Activated T-helper 1 cell treated with Interleukin-2 at 50 U/mL for 16 hours (primary cell): ENCODE measurements around the gene SKIL.

Experiments
- DNase-seq: peaks from one replicate; pipeline ENCODE4 v3.0.0-alpha.2; 2020; ENCODE audit warnings: low read depth

Gene SKIL

GRCh38 chr3:170405101-170405500, 47.6 kb downstream of the SKIL start:
- no peak for DNase-seq

GRCh38 chr3:170410428-170411029, 53.0 kb downstream of the SKIL start:
- DNase-seq = no peak

DNA sequence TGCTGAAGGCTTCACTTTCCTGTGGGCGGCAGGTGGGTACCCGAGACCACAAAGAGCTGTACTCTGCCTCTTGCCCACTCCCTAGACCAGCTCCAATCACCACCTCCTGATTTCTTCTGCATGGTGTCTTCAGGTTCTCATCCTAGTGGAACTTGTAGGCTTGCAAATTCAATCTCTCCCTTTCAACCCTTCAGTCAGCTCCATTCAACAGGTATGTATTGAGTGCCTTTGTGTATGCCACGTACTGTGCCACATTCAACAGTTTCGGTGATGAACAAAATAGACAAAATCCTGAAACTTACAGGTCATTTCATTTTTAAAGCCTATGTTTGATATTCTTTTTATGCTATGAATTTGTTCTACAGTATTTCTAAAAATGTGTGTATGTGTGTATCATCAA, 55.8 kb downstream of the SKIL start:
- DNase-seq = no peak

GRCh38 chr3:170414202-170414663, 56.7 kb downstream of the SKIL start:
- no peak for DNase-seq

DNA sequence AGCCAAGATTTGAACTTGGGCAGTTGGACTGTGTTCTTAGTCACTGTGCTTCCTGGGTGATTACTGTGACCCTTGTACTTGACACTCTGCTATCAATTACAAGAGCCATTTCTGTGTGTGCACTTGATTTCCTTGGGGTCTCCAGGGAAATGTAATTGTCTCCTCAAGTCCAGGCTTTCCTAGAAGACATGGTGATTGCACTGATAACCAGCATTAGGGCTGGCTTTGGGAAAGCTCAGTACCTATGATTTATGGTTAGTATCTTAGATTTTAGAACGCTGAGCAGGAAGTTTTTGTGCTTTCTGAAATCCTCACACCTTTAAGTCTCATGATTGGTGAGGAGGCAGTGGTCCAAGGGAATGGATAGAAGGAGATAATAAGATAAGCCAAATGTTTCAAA, 59.6 kb downstream of the SKIL start:
- DNase-seq = no peak

DNA sequence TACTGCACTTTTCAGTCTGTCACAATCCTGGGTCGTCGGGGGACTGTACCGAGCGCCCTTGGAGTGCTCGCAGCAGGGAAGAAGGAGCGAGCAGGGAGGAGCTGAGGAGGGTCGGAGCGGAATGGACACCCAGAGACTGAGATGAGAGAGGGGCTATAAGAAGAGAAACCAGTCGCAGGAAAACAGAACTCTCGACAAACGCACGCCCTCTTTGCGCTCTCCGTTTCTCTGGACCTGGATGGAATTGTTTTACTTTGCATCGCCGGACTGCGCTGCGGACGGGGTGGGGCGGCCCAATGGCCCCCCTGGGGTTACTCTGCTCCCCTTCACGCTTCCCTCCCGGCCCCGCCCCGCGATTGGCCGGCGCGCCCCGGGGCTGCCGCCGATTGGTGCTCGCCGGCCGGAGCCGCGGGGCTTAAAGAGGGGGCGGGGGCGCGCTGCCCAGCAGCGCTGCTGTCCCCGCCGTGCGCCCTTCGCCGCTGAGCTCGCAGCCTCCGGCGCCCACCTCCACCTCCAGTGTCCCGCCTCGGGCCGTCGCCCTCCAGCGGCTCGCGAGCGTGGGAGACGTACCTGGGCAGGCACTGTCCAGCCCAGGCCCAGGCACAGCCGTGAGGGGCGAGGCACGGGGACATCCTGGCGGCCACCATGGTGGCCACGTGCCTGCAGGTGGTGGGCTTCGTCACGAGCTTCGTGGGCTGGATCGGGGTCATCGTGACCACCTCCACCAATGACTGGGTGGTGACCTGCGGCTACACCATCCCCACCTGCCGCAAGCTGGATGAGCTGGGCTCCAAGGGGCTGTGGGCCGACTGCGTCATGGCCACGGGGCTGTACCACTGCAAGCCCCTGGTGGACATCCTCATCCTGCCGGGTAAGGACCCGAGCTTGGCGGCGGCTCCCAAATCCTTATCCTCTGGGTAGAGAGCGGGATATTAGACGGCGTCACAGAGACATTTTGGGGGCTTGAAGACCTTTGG, 61.2 kb downstream of the SKIL start, which contains the start of gene CLDN11:
Gene CLDN11, plus strand, starts transcription at position 447 of the 977 bp plus-strand sequence. Its CDS starts 199 bp downstream, at position 646.
- no peak for DNase-seq

DNA sequence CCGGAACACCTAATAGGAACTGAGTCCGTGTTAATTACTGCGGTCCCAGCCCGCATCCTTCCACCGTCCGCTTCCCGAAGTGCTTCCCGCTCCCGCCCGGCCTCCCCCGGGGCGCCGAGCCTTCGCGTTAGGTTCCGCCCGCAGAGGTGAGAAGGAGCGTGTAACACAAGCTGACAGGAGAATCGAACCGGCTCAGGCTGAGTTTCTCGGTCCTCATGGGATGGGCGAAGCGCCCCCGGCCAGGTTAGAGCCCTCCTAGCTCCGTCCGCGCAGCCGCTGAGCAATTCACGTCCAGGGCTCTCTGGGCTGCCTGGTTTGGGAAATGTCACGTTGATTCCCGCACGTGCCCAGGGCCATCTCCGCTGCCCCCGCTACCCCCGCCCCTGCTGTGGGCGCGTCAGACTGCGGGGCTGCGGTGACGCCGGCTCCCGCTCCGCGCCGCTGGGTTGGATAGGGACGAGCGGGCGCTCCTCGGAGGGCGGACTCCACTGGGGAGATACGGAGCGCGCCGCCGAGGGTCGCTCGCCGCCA, 62.1 kb downstream of the SKIL start:
- no peak for DNase-seq

GRCh38 chr3:170420307-170420821, 62.8 kb downstream of the SKIL start:
- no peak for DNase-seq

DNA sequence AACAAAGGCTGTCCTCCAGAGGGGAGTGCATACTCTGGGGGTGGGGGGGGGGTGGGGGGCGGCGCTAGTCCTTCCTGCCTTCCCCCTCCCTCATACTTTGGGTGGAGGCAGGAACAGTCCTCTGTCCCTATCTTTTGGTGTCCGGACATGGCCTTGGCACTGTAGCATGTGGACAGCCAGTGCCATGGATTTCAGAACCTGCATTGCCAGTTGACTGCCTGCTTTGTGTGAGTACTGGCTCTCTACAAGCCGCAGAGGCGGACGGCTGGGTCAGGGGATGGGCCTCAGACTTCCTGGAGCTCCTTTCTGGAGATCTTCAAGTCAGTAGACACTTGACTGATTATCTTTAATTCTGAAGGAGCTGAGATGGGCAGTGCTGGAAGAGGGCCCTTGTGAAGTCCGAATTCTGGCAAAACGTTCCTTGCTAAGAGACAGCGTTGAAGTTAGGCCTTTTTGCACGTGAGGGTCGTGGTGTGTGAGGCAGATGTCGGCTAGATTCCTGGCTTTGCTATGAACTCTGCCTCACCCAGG, 63.7 kb downstream of the SKIL start:
- no peak for DNase-seq

DNA sequence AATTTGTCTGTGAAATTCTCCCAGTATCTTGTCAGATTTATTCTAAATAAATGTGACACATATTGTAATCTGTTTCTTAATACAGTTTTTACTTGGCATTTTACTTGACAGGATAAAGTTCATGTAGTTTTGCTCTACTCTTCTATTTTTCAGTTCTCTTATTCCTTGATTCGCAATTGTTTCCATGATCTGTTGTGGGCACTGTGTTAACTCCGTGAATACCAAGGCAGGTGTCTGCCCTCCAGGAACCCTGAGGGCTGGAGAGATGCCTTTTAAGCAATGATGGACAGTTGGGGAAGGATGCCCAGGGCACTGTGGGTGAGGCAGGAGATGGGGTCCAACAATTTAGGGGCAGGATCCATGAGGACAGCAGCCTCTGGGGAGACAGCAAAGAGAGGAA, 64.2 kb downstream of the SKIL start:
- no peak for DNase-seq

DNA sequence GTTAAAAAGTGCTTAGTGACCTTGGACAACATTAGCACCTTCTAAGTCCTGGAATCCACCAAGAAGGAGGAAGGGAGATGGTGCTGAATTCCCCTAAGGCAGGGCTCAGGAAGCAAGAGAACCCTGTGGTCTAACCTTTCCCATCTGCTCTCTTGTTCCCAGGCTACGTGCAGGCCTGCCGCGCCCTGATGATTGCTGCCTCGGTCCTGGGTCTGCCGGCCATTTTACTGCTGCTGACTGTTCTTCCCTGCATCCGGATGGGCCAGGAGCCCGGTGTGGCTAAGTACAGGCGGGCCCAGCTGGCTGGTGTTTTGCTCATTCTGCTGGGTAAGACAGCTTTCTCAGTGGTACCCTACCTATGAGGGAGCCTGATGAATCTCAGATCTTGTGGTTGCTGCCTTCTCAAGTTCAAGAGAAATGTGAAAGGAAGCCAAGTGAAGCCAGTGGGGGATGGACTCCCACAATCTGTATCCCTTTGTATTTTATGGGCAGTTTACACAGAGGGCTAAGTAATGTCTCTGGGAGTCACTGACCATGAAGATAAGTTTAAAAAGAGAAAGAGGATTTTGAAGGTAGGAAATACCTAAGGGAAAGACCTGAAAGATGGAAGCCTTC, 65.6 kb downstream of the SKIL start:
- no peak for DNase-seq

DNA sequence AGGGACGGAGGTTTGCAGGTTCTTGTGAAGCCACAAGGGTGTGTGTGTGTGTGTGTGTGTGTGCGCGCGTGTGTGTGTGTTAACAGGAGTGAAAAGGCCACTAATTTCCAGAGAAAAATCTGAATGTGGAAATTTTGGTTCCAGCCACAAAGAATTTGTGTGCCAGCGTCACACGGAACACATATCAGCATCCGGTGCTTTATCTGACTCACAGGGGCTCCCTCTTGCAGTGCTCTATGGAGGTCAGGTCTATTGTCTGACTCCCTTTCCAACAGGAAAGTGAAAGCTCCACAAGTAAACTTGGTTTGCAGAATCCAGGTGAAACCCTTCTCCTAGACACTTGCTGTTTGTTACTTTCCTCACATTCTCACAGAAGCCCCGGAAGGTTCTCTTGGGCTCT, 67.4 kb downstream of the SKIL start:
- no peak for DNase-seq

DNA sequence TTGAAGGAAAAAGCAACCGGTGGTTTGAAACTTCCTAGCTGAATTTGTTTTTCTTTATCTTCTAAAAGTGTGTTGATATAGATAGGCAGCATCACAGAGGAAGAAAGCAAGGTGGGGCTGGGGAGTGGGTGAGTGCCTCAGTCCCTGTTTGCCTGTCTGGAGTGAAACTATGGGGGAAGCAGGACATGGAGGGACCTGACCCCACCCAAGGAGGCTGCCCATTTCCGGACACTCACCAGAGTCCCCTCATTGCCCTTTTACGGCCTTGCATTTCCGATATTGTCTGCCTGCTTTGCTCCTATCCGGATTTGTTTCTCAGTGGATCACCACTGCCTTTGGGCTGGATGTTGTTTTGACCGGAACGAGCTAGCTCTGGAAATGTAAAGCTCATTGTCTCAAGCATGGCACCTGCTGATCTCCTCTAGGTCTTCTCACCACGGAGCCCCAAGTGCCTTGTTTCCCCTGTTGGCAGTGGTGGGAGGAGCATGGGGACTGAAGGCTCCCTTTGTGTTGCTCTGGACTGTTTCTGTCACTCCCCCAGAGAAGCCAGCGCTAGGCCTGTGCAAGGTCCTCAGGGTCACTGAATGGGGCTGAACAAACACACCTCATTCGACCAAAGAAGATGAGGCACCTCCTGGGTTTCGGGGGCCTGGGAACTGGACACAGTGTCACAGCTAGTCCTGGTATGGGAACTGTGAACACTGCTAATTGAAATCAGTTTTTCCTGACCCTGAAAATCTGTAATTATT, 68.2 kb downstream of the SKIL start:
- no peak for DNase-seq

DNA sequence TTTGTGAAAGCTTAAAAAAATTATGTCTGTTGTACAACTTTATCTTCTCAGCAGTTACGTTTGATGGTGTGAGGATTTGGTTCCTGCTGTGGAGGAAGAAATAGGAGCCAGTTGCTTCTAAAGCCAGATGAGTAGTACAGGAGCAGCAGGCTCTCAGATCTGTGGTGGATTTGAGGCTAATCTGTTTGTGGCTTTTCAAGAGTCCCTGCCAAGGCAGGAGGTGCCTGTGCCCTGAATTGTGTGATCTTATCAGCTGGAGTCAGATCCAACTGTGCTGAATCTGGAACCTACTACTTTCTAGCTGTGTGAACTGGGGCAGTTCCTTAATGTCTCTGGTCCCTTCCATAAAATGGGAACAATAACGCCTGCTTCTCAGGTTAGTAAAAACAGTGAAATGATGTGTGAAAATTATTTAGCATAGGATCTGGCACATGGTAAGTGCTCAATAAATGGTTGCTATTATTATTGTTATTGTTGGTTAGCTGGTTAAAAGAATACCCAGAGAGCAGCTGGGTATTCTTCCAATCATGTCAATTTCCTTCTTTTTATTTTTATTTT, 68.8 kb downstream of the SKIL start:
- no peak for DNase-seq

GRCh38 chr3:170428095-170428494, 70.6 kb downstream of the SKIL start:
- DNase-seq = no peak

DNA sequence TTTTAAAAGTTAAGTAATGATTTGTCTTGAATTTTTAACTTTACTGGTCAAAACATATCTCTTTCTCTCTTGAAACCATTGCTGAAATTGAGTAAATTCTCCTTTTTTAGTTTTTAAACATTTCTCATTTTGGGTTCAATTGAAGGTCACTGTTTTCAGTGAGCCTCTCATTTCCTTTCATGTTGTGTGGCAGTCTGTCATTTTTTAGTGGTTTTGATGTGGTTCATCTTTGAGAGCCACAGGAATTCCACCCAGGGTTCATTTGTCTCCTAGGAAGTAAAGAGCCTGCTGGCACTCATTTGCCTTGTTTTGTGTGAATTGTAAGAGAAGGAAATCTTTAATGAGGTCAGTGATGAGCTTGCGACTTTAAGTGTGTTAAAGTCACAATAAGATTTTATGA, 71.5 kb downstream of the SKIL start:
- DNase-seq = no peak

GRCh38 chr3:170431054-170431453, 73.5 kb downstream of the SKIL start:
- no peak for DNase-seq

- no peak for DNase-seq
Observed at GRCh38 chr3:170432416-170432815, 74.9 kb downstream of the SKIL start.

DNA sequence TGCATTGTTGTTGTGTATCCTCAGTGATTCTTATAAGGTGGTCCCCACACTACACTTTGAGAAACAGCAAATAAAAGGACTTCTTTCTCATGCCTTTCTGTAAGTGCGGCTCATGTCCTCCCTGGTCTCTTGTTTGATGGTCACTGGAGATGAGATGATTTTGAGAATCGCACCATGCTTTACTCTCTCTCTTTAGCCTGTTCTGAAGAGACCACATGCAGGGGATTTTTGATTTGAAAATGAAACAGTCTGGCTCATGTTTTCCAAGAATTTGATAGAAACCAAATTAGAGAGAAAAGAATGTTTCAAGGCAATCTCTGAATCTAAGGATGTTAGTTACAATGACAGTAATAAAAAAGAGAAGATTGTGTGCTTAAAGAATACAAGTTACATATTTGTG, 79.2 kb downstream of the SKIL start:
- no peak for DNase-seq

DNA sequence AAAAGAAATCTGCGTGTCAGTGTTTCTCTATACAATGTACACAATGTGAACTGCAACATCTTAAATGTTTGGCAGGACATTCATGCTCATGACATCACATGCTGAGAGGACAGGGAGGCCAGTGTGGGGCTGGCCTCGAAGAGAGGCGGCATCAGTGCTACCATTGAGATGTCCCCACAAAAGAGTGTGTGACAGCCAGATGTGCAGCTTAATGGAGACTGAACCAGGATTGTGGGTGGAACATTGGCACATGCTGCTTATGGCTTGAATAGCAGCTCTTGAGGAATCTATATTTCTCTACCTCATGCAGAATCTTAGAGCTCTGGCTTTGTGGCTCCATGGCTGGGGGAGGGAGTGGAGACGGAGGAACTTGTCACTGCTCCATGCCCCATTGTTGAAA, 79.7 kb downstream of the SKIL start:
- DNase-seq = no peak
